Measurements from ENCODE around the gene MBD5.

Gene MBD5

GRCh38 chr2:148358375-148358774, 337.5 kb downstream of the MBD5 start:
- Histone ChIP-seq H3K9me3 (ENCODE audit: control insufficient read depth, insufficient read depth, low read length) (no peaks in the 10 kb centered on the region), H3K27me3 (ENCODE audit: control insufficient read depth, insufficient read depth, low read length) (no peaks in the 10 kb centered on the region), H3K4me3 (ENCODE audit: low read depth, low read length) (no peak overlapping the region), H3K27ac (ENCODE audit: low read depth, low read length) (no peak overlapping the region), H3K36me3 (ENCODE audit: control insufficient read depth, insufficient read depth, low read length) (no peaks in the 10 kb centered on the region), H3K9ac (ENCODE audit: low read depth, low read length) (no peak overlapping the region), H3K4me1 (ENCODE audit: control insufficient read depth, insufficient read depth, low read length) (0 out of 2 replicates have a peak, but pooled peaks cover 6% of the 10 kb centered on the region)

GRCh38 chr2:148360662-148361061, 339.8 kb downstream of the MBD5 start:
- Histone ChIP-seq H3K9me3 (ENCODE audit: control insufficient read depth, insufficient read depth, low read length) (no peaks in the 10 kb centered on the region), H3K27ac (ENCODE audit: low read depth, low read length) (no peak overlapping the region), H3K4me1 (ENCODE audit: control insufficient read depth, insufficient read depth, low read length) (0 out of 2 replicates have a peak, but pooled peaks cover 6% of the 10 kb centered on the region), H3K4me3 (ENCODE audit: low read depth, low read length) (no peak overlapping the region), H3K9ac (ENCODE audit: low read depth, low read length) (no peak overlapping the region), H3K27me3 (ENCODE audit: control insufficient read depth, insufficient read depth, low read length) (no peaks in the 10 kb centered on the region), H3K36me3 (ENCODE audit: control insufficient read depth, insufficient read depth, low read length) (no peaks in the 10 kb centered on the region)

- H3K4me1 ChIP-seq (ENCODE audit: control insufficient read depth, insufficient read depth, low read length): 0 out of 2 replicates have a peak, but pooled peaks cover 6% of the 10 kb centered on the region
- H3K9me3 ChIP-seq (ENCODE audit: control insufficient read depth, insufficient read depth, low read length): no peaks in the 10 kb centered on the region
- H3K36me3 ChIP-seq (ENCODE audit: control insufficient read depth, insufficient read depth, low read length): no peaks in the 10 kb centered on the region
- no peak overlapping the region for H3K4me3 ChIP-seq (ENCODE audit: low read depth, low read length)
- no peak overlapping the region for H3K27ac ChIP-seq (ENCODE audit: low read depth, low read length)
- H3K27me3 ChIP-seq (ENCODE audit: control insufficient read depth, insufficient read depth, low read length): no peaks in the 10 kb centered on the region
- H3K9ac ChIP-seq (ENCODE audit: low read depth, low read length): no peak overlapping the region
Measured at GRCh38 chr2:148362144-148362796, 341.4 kb downstream of the MBD5 start.

GRCh38 chr2:148375214-148375613, 354.3 kb downstream of the MBD5 start:
- H3K4me3 ChIP-seq (ENCODE audit: low read depth, low read length): no peak overlapping the region
- no peaks in the 10 kb centered on the region for H3K27me3 ChIP-seq (ENCODE audit: control insufficient read depth, insufficient read depth, low read length)
- no peak overlapping the region for H3K27ac ChIP-seq (ENCODE audit: low read depth, low read length)
- H3K4me1 ChIP-seq (ENCODE audit: control insufficient read depth, insufficient read depth, low read length): no peaks in the 10 kb centered on the region
- no peak overlapping the region for H3K9ac ChIP-seq (ENCODE audit: low read depth, low read length)
- peaks cover 12% of the 10 kb centered on the region for H3K9me3 ChIP-seq (ENCODE audit: control insufficient read depth, insufficient read depth, low read length)
- no peaks in the 10 kb centered on the region for H3K36me3 ChIP-seq (ENCODE audit: control insufficient read depth, insufficient read depth, low read length)

- Histone ChIP-seq H3K27ac (ENCODE audit: low read depth, low read length) (no peak overlapping the region), H3K27me3 (ENCODE audit: control insufficient read depth, insufficient read depth, low read length) (no peaks in the 10 kb centered on the region), H3K4me1 (ENCODE audit: control insufficient read depth, insufficient read depth, low read length) (no peaks in the 10 kb centered on the region), H3K9ac (ENCODE audit: low read depth, low read length) (no peak overlapping the region), H3K36me3 (ENCODE audit: control insufficient read depth, insufficient read depth, low read length) (no peaks in the 10 kb centered on the region), H3K9me3 (ENCODE audit: control insufficient read depth, insufficient read depth, low read length) (no peaks in the 10 kb centered on the region), H3K4me3 (ENCODE audit: low read depth, low read length) (no peak overlapping the region)
Measured at GRCh38 chr2:148391324-148391723, 370.4 kb downstream of the MBD5 start.

- Histone ChIP-seq H3K27me3 (ENCODE audit: control insufficient read depth, insufficient read depth, low read length) (no peaks in the 10 kb centered on the region), H3K4me1 (ENCODE audit: control insufficient read depth, insufficient read depth, low read length) (no peaks in the 10 kb centered on the region), H3K27ac (ENCODE audit: low read depth, low read length) (no peak overlapping the region), H3K36me3 (ENCODE audit: control insufficient read depth, insufficient read depth, low read length) (no peaks in the 10 kb centered on the region), H3K4me3 (ENCODE audit: low read depth, low read length) (no peak overlapping the region), H3K9ac (ENCODE audit: low read depth, low read length) (no peak overlapping the region), H3K9me3 (ENCODE audit: control insufficient read depth, insufficient read depth, low read length) (no peaks in the 10 kb centered on the region)
Measured at GRCh38 chr2:148402786-148403185, 381.9 kb downstream of the MBD5 start.

- H3K9ac ChIP-seq (ENCODE audit: low read depth, low read length): no peak overlapping the region
- no peak overlapping the region for H3K27ac ChIP-seq (ENCODE audit: low read depth, low read length)
- no peaks in the 10 kb centered on the region for H3K9me3 ChIP-seq (ENCODE audit: control insufficient read depth, insufficient read depth, low read length)
- no peak overlapping the region for H3K4me3 ChIP-seq (ENCODE audit: low read depth, low read length)
- no peaks in the 10 kb centered on the region for H3K27me3 ChIP-seq (ENCODE audit: control insufficient read depth, insufficient read depth, low read length)
- no peaks in the 10 kb centered on the region for H3K4me1 ChIP-seq (ENCODE audit: control insufficient read depth, insufficient read depth, low read length)
- no peaks in the 10 kb centered on the region for H3K36me3 ChIP-seq (ENCODE audit: control insufficient read depth, insufficient read depth, low read length)
Measured at GRCh38 chr2:148410899-148411298, 390.0 kb downstream of the MBD5 start.

GRCh38 chr2:148416248-148416647, 395.4 kb downstream of the MBD5 start:
- Histone ChIP-seq H3K27ac (ENCODE audit: low read depth, low read length) (no peak overlapping the region), H3K9ac (ENCODE audit: low read depth, low read length) (no peak overlapping the region), H3K4me3 (ENCODE audit: low read depth, low read length) (no peak overlapping the region), H3K4me1 (ENCODE audit: control insufficient read depth, insufficient read depth, low read length) (no peaks in the 10 kb centered on the region), H3K9me3 (ENCODE audit: control insufficient read depth, insufficient read depth, low read length) (no peaks in the 10 kb centered on the region), H3K27me3 (ENCODE audit: control insufficient read depth, insufficient read depth, low read length) (no peaks in the 10 kb centered on the region), H3K36me3 (ENCODE audit: control insufficient read depth, insufficient read depth, low read length) (no peaks in the 10 kb centered on the region)

GRCh38 chr2:148430101-148430500, 409.2 kb downstream of the MBD5 start:
- no peak overlapping the region for H3K4me3 ChIP-seq (ENCODE audit: low read depth, low read length)
- H3K9me3 ChIP-seq (ENCODE audit: control insufficient read depth, insufficient read depth, low read length): no peaks in the 10 kb centered on the region
- no peaks in the 10 kb centered on the region for H3K36me3 ChIP-seq (ENCODE audit: control insufficient read depth, insufficient read depth, low read length)
- H3K27me3 ChIP-seq (ENCODE audit: control insufficient read depth, insufficient read depth, low read length): no peaks in the 10 kb centered on the region
- H3K4me1 ChIP-seq (ENCODE audit: control insufficient read depth, insufficient read depth, low read length): no peaks in the 10 kb centered on the region
- no peak overlapping the region for H3K9ac ChIP-seq (ENCODE audit: low read depth, low read length)
- H3K27ac ChIP-seq (ENCODE audit: low read depth, low read length): no peak overlapping the region

GRCh38 chr2:148447877-148448276, 427.0 kb downstream of the MBD5 start:
- H3K9ac ChIP-seq (ENCODE audit: low read depth, low read length): no peak overlapping the region
- H3K36me3 ChIP-seq (ENCODE audit: control insufficient read depth, insufficient read depth, low read length): no peaks in the 10 kb centered on the region
- H3K4me3 ChIP-seq (ENCODE audit: low read depth, low read length): no peak overlapping the region
- no peaks in the 10 kb centered on the region for H3K27me3 ChIP-seq (ENCODE audit: control insufficient read depth, insufficient read depth, low read length)
- no peak overlapping the region for H3K27ac ChIP-seq (ENCODE audit: low read depth, low read length)
- no peaks in the 10 kb centered on the region for H3K4me1 ChIP-seq (ENCODE audit: control insufficient read depth, insufficient read depth, low read length)
- H3K9me3 ChIP-seq (ENCODE audit: control insufficient read depth, insufficient read depth, low read length): no peaks in the 10 kb centered on the region

- H3K4me3 ChIP-seq (ENCODE audit: low read depth, low read length): no peak overlapping the region
- H3K36me3 ChIP-seq (ENCODE audit: control insufficient read depth, insufficient read depth, low read length): no peaks in the 10 kb centered on the region
- H3K9ac ChIP-seq (ENCODE audit: low read depth, low read length): no peak overlapping the region
- no peaks in the 10 kb centered on the region for H3K9me3 ChIP-seq (ENCODE audit: control insufficient read depth, insufficient read depth, low read length)
- no peaks in the 10 kb centered on the region for H3K27me3 ChIP-seq (ENCODE audit: control insufficient read depth, insufficient read depth, low read length)
- H3K27ac ChIP-seq (ENCODE audit: low read depth, low read length): no peak overlapping the region
- H3K4me1 ChIP-seq (ENCODE audit: control insufficient read depth, insufficient read depth, low read length): no peaks in the 10 kb centered on the region
Measured at GRCh38 chr2:148450531-148450930, 429.6 kb downstream of the MBD5 start.
